Pons (tissue), 1 donor: Measurements from ENCODE around the gene AIG1.

Source experiments
- DNase-seq: peaks from one replicate; pipeline ENCODE4 v3.0.0-alpha.2; 2016; ENCODE audit warnings: low spot score

AIG1 gene

GRCh38 chr6:143096403-143096802, 35.7 kb downstream of the AIG1 start:
- DNase-seq: no peak

- DNase-seq: peak; percentile 28
Observed at GRCh38 chr6:143097224-143097795, 36.6 kb downstream of the AIG1 start.

GRCh38 chr6:143098054-143098671, 37.5 kb downstream of the AIG1 start:
- DNase-seq: peak; percentile 80

GRCh38 chr6:143099647-143100046, 39.0 kb downstream of the AIG1 start:
- DNase-seq: peak; percentile 44

GRCh38 chr6:143100429-143100828, 39.7 kb downstream of the AIG1 start:
- DNase-seq: no peak

- DNase-seq: no peak
Observed at GRCh38 chr6:143103916-143104315, 43.2 kb downstream of the AIG1 start.

- DNase-seq: no peak
Observed at GRCh38 chr6:143107440-143107839, 46.8 kb downstream of the AIG1 start.

GRCh38 chr6:143107911-143108761, 47.4 kb downstream of the AIG1 start:
- no peak for DNase-seq

- no peak for DNase-seq
Observed at GRCh38 chr6:143109196-143109595, 48.5 kb downstream of the AIG1 start.

GRCh38 chr6:143110572-143110971, 49.9 kb downstream of the AIG1 start:
- DNase-seq: no peak

- DNase-seq: no peak
Observed at GRCh38 chr6:143110996-143111395, 50.3 kb downstream of the AIG1 start.

GRCh38 chr6:143111443-143111842, 50.8 kb downstream of the AIG1 start:
- no peak for DNase-seq

- no peak for DNase-seq
Observed at GRCh38 chr6:143112084-143112768, 51.5 kb downstream of the AIG1 start.

GRCh38 chr6:143112837-143113236, 52.1 kb downstream of the AIG1 start:
- no peak for DNase-seq

- no peak for DNase-seq
Observed at GRCh38 chr6:143115728-143116127, 55.0 kb downstream of the AIG1 start.

- no peak for DNase-seq
Observed at GRCh38 chr6:143117108-143117507, 56.4 kb downstream of the AIG1 start.

- no peak for DNase-seq
Observed at GRCh38 chr6:143119260-143119659, 58.6 kb downstream of the AIG1 start.

- no peak for DNase-seq
Observed at GRCh38 chr6:143123081-143123480, 62.4 kb downstream of the AIG1 start.

- no peak for DNase-seq
Observed at GRCh38 chr6:143123941-143124340, 63.3 kb downstream of the AIG1 start.

GRCh38 chr6:143125455-143125854, 64.8 kb downstream of the AIG1 start:
- no peak for DNase-seq

- DNase-seq: no peak
Observed at GRCh38 chr6:143125864-143126573, 65.3 kb downstream of the AIG1 start.

GRCh38 chr6:143126574-143126941, 65.9 kb downstream of the AIG1 start:
- no peak for DNase-seq
